Measurements from ENCODE around the gene EIF3M.
"Not testable (repeated sequence)": the region's sequence is repeated elsewhere in the genome, so short reads cannot be mapped to it uniquely, and the experiment has no call there.

The EIF3M gene

DNA sequence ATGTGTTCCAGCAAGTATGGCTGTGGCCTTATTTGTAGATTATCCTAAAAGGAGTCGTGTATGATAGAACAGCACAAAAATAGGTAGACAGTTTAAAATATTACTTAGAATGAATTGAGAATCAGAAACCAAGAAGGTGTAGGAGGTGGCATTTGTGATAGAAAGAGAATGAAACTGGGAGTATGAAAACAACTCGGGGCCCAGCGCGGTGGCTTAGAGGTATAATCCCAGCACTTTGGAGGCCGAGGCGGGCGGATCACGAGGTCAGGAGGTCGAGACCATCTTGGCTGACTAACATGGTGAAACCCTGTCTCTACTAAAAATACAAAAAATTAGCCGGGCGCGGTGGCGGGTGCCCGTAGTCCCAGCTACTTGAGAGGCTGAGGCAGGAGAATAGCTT is 12.5 kb downstream of the EIF3M start:
- not testable (repeated sequence) for DNase-seq (ENCODE audit: low spot score)

DNA sequence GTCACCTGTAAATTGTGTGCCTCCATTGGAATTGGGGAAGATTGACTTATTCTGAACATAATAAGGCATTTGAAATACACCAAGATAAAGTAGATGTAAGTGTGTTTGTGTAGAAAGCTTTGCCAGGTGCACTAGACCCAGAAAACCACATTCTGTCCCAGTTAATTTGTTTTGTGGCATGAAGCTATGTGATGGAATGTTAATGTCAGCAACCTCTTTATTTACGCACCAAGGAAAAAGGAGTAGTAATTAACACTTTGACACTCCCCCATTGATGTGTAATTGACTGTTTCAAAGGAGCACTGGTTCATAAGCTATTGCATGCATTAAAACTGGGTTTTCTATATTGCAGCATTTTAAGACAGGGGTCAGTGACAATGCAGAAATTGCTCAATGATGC is 14.3 kb downstream of the EIF3M start:
- no peak for DNase-seq (ENCODE audit: low spot score)

GRCh38 chr11:32602657-32603415 is 19.2 kb downstream of the EIF3M start:
- no peak for DNase-seq (ENCODE audit: low spot score)

GRCh38 chr11:32606220-32606619 is 22.6 kb downstream of the EIF3M start:
- DNase-seq (ENCODE audit: low spot score), result no peak

DNA sequence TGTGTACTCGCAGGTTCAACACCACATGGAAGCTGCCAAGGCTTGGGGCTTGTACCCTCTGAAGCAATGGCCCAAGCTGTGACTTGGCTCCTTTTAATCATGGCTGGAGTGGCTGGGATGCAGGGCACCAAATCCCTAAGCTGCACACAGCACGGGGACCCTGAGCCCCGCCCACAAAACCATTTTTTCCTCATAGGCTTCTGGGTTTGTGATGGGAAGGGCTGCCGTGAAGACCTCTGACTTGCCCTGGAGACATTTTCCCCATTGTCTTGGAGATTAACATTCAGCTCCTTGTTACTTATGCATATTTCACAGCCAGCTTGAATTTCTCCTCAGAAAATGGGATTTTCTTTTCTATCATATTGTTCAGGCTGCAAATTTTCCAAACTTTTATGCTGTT is 25.2 kb downstream of the EIF3M start:
- not testable (repeated sequence) for DNase-seq (ENCODE audit: low spot score)

- no peak for DNase-seq (ENCODE audit: low spot score)
These were observed 27.2 kb downstream of the EIF3M start for GRCh38 chr11:32610797-32611352.

GRCh38 chr11:32613500-32614151 is 30.0 kb downstream of the EIF3M start:
- no peak for DNase-seq (ENCODE audit: low spot score)

DNA sequence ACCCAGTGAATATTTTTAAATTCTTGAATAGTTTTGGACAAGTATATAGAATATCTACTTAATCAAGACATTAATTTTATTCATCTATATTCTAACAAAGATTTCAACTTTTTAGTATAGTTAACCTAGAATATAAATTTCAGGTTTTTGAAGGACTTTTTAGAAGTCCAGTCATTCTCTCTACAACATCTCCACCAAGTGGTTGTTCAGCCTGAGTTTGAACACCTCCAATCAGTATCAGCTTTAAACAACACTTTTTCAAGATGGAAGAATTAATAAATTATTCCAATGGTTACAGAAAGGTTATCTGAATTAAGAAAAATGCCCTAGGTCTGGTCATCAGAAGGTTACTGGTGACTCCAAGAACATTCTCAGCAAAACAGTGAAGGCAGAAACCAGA is 31.8 kb downstream of the EIF3M start:
- DNase-seq (ENCODE audit: low spot score), result no peak

- DNase-seq (ENCODE audit: low spot score), result no peak
These were observed 33.3 kb downstream of the EIF3M start for GRCh38 chr11:32616903-32617302.

DNA sequence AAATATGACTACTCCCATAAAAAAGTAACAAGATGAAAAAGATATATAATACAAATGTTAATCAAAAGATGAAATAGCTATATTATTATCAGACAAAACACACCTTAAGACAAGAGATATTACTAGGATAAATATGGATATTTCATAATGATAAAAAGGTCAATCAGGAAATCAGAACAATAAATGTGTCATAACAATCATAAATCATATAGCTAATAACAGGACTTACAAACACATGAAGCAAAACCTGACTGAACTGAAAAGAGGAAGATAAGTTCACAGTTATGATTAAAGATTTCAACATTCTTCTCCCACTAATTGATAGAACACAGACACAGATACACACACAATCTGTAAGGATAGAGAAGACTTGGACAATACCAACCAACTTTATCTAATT is 47.2 kb downstream of the EIF3M start:
- no peak for DNase-seq (ENCODE audit: low spot score)

DNA sequence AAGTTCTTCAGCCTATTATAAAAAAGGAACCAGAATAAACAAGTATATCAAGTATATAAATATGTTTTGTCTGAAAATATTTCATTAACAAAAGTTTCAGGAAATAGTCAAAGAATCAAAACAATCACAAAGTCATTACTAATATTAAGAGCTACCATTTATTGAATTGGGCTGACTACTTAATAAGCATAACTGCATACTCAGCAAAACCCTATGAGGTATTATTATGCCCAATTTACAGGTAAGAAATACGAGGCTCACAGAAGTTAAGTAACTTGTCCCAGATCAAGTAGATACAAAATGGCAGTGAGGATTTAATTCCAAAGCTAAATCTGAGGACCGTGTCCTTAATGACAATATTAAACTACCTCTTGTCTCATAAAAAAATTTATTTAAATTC is 52.2 kb downstream of the EIF3M start:
- DNase-seq (ENCODE audit: low spot score), result no peak

- DNase-seq (ENCODE audit: low spot score), result no peak
These were observed 57.7 kb downstream of the EIF3M start for GRCh38 chr11:32641361-32641760.

DNA sequence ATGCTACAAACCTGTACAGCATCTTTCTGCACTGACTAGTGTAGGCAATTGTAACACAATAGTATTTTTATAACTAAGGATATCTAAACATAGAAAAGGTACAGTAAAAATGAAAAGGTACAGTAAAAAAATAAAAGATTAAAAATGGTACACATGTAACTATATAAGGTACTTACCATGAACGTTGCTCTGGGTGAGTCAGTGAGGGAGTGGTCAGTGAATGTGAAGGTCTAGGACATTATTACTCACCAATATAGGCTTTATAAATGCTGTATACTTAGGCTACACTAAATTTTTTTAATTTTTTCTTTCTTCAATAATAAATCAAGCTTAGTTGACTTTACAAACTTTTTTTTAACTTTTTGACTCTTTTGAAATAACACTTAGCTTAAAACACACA is 59.9 kb downstream of the EIF3M start:
- DNase-seq (ENCODE audit: low spot score), result no peak

Data from germinal center (tissue), 1 donor.